Measurements from ENCODE around the gene RPS18.
A peak's percentile ranks its signal among the peaks of the same experiment; 100 is the strongest.
"Not testable (repeated sequence)": the region's sequence is repeated elsewhere in the genome, so short reads cannot be mapped to it uniquely, and the experiment has no call there.

RPS18 gene

GRCh38 chr6:33279257-33279695 is 7.4 kb downstream of the RPS18 start:
- no CpG with 5 or more reads among the region's 13 CpGs for WGBS, 2 donors (ENCODE audit: extremely low coverage in 2 of 2, insufficient read length in 2 of 2, insufficient replicate concordance in 1 of 2)
- no peaks in the 10 kb centered on the region for H3K9me3 ChIP-seq (replicated peaks in 1 of 2; ENCODE audit: control insufficient read depth in 2 of 2, insufficient read depth in 1 of 2, low read depth in 1 of 2, low read length in 2 of 2)
- H3K27me3 ChIP-seq (ENCODE audit: control insufficient read depth in 3 of 3, insufficient read depth in 3 of 3, low read depth in 1 of 3, low read length in 3 of 3): no peaks in the 10 kb centered on the region
- H2AFZ ChIP-seq (ENCODE audit: low read length): no peak overlapping the region
- no peak for DNase-seq (ENCODE audit: low spot score)
- H2BK5ac ChIP-seq (ENCODE audit: low read length): no peak overlapping the region
- H3K4me1 ChIP-seq (ENCODE audit: control insufficient read depth in 2 of 2, insufficient read depth in 1 of 2, low read depth in 1 of 2, low read length in 2 of 2): peaks cover 10 to 15% of the 10 kb centered on the region in 2 donors
- H3K9ac ChIP-seq (ENCODE audit: low read depth, low read length, poor library complexity): peak overlapping the region; percentile 67
- no peak overlapping the region for H2BK120ac ChIP-seq (ENCODE audit: low read depth, low read length)
- H3K27ac ChIP-seq (replicated peaks; ENCODE audit: low read length): no peak overlapping the region
- H3K36me3 ChIP-seq (replicated peaks in 1 of 2; ENCODE audit: control insufficient read depth in 2 of 2, insufficient read depth in 2 of 2, low read length in 2 of 2): peaks cover 45 to 75% of the 10 kb centered on the region in 2 donors
- H3K79me1 ChIP-seq (ENCODE audit: low read depth, low read length): peaks cover 5% of the 10 kb centered on the region
- H3K4ac ChIP-seq (ENCODE audit: low read length): peak overlapping the region; percentile 56
- no peak overlapping the region for H2BK12ac ChIP-seq (ENCODE audit: low read length)
- H3K4me2 ChIP-seq (ENCODE audit: insufficient read depth, low read length, poor library complexity, severe bottlenecking): no peak overlapping the region
- H2BK15ac ChIP-seq (ENCODE audit: low read length): no peak overlapping the region
- no peak overlapping the region for H3K4me3 ChIP-seq (ENCODE audit: low read length in 2 of 2)
- no peak overlapping the region for H3K18ac ChIP-seq (ENCODE audit: low read length)
- no peak overlapping the region for H4K8ac ChIP-seq (ENCODE audit: low read depth, low read length)
- H3K23ac ChIP-seq (ENCODE audit: low read depth, low read length, poor library complexity): no peak overlapping the region
- no peak overlapping the region for H4K91ac ChIP-seq (ENCODE audit: low read depth, low read length, poor library complexity)
- H2AK5ac ChIP-seq (ENCODE audit: low read depth, low read length): no peak overlapping the region
- H3K14ac ChIP-seq (ENCODE audit: low read length): no peak overlapping the region

- no peak overlapping the region for H3K4me2 ChIP-seq (ENCODE audit: insufficient read depth, low read length, poor library complexity, severe bottlenecking)
- no CpG with 5 or more reads among the region's 5 CpGs for WGBS, 2 donors (ENCODE audit: extremely low coverage in 2 of 2, insufficient read length in 2 of 2, insufficient replicate concordance in 1 of 2)
- peaks cover 38 to 75% of the 10 kb centered on the region in 2 donors for H3K36me3 ChIP-seq (replicated peaks in 1 of 2; ENCODE audit: control insufficient read depth in 2 of 2, insufficient read depth in 2 of 2, low read length in 2 of 2)
- H2BK5ac ChIP-seq (ENCODE audit: low read length): no peak overlapping the region
- no peak overlapping the region for H2BK15ac ChIP-seq (ENCODE audit: low read length)
- no peaks in the 10 kb centered on the region for H3K27me3 ChIP-seq (ENCODE audit: control insufficient read depth in 3 of 3, insufficient read depth in 3 of 3, low read depth in 1 of 3, low read length in 3 of 3)
- peaks cover 2% of the 10 kb centered on the region for H3K79me1 ChIP-seq (ENCODE audit: low read depth, low read length)
- H3K4me3 ChIP-seq (ENCODE audit: low read length in 2 of 2): no peak overlapping the region
- no peaks in the 10 kb centered on the region for H3K9me3 ChIP-seq (replicated peaks in 1 of 2; ENCODE audit: control insufficient read depth in 2 of 2, insufficient read depth in 1 of 2, low read depth in 1 of 2, low read length in 2 of 2)
- H2AFZ ChIP-seq (ENCODE audit: low read length): no peak overlapping the region
- no peak overlapping the region for H3K23ac ChIP-seq (ENCODE audit: low read depth, low read length, poor library complexity)
- H2AK5ac ChIP-seq (ENCODE audit: low read depth, low read length): no peak overlapping the region
- H3K14ac ChIP-seq (ENCODE audit: low read length): no peak overlapping the region
- H3K18ac ChIP-seq (ENCODE audit: low read length): no peak overlapping the region
- H4K8ac ChIP-seq (ENCODE audit: low read depth, low read length): no peak overlapping the region
- no peak overlapping the region for H3K9ac ChIP-seq (ENCODE audit: low read depth, low read length, poor library complexity)
- no peak overlapping the region for H2BK120ac ChIP-seq (ENCODE audit: low read depth, low read length)
- no peak for DNase-seq (ENCODE audit: low spot score)
- H3K4me1 ChIP-seq (ENCODE audit: control insufficient read depth in 2 of 2, insufficient read depth in 1 of 2, low read depth in 1 of 2, low read length in 2 of 2): peaks cover 7 to 8% of the 10 kb centered on the region in 2 donors
- no peak overlapping the region for H4K91ac ChIP-seq (ENCODE audit: low read depth, low read length, poor library complexity)
- no peak overlapping the region for H3K4ac ChIP-seq (ENCODE audit: low read length)
- H3K27ac ChIP-seq (replicated peaks; ENCODE audit: low read length): no peak overlapping the region
- H2BK12ac ChIP-seq (ENCODE audit: low read length): no peak overlapping the region
These were observed 8.2 kb downstream of the RPS18 start for GRCh38 chr6:33279971-33280511.

GRCh38 chr6:33280539-33280938 is 8.7 kb downstream of the RPS18 start:
- Histone ChIP-seq H3K79me1 (ENCODE audit: low read depth, low read length) (peaks cover 2% of the 10 kb centered on the region), H3K4ac (ENCODE audit: low read length) (no peak overlapping the region), H3K4me1 (ENCODE audit: control insufficient read depth in 2 of 2, insufficient read depth in 1 of 2, low read depth in 1 of 2, low read length in 2 of 2) (peaks cover 7 to 8% of the 10 kb centered on the region in 2 donors), H3K4me3 (ENCODE audit: low read length in 2 of 2) (no peak overlapping the region), H3K18ac (ENCODE audit: low read length) (no peak overlapping the region), H2BK120ac (ENCODE audit: low read depth, low read length) (no peak overlapping the region), H3K9me3 (replicated peaks in 1 of 2; ENCODE audit: control insufficient read depth in 2 of 2, insufficient read depth in 1 of 2, low read depth in 1 of 2, low read length in 2 of 2) (no peaks in the 10 kb centered on the region), H3K27ac (replicated peaks; ENCODE audit: low read length) (no peak overlapping the region), H4K91ac (ENCODE audit: low read depth, low read length, poor library complexity) (no peak overlapping the region), H3K36me3 (replicated peaks in 1 of 2; ENCODE audit: control insufficient read depth in 2 of 2, insufficient read depth in 2 of 2, low read length in 2 of 2) (peaks cover 33 to 74% of the 10 kb centered on the region in 2 donors), H3K14ac (ENCODE audit: low read length) (no peak overlapping the region), H3K9ac (ENCODE audit: low read depth, low read length, poor library complexity) (no peak overlapping the region), H2BK12ac (ENCODE audit: low read length) (no peak overlapping the region), H2BK15ac (ENCODE audit: low read length) (no peak overlapping the region), H2AFZ (ENCODE audit: low read length) (no peak overlapping the region), H2AK5ac (ENCODE audit: low read depth, low read length) (no peak overlapping the region), H3K4me2 (ENCODE audit: insufficient read depth, low read length, poor library complexity, severe bottlenecking) (no peak overlapping the region), H3K27me3 (ENCODE audit: control insufficient read depth in 3 of 3, insufficient read depth in 3 of 3, low read depth in 1 of 3, low read length in 3 of 3) (no peaks in the 10 kb centered on the region), H4K8ac (ENCODE audit: low read depth, low read length) (no peak overlapping the region), H2BK5ac (ENCODE audit: low read length) (peak overlapping the region; percentile 82), H3K23ac (ENCODE audit: low read depth, low read length, poor library complexity) (peak overlapping the region; percentile 73)
- no peak for DNase-seq (ENCODE audit: low spot score)
- WGBS, 2 donors (ENCODE audit: extremely low coverage in 2 of 2, insufficient read length in 2 of 2, insufficient replicate concordance in 1 of 2): no CpG with 5 or more reads among the region's 6 CpGs

- H3K18ac ChIP-seq (ENCODE audit: low read length); H4K91ac ChIP-seq (ENCODE audit: low read depth, low read length, poor library complexity); H3K4me3 ChIP-seq (ENCODE audit: low read length in 2 of 2); DNase-seq (ENCODE audit: low spot score); H2BK5ac ChIP-seq (ENCODE audit: low read length); H3K27ac ChIP-seq (replicated peaks; ENCODE audit: low read length); H2BK12ac ChIP-seq (ENCODE audit: low read length); H3K9ac ChIP-seq (ENCODE audit: low read depth, low read length, poor library complexity); H3K9me3 ChIP-seq (replicated peaks in 1 of 2; ENCODE audit: control insufficient read depth in 2 of 2, insufficient read depth in 1 of 2, low read depth in 1 of 2, low read length in 2 of 2); H3K23ac ChIP-seq (ENCODE audit: low read depth, low read length, poor library complexity); H3K27me3 ChIP-seq (ENCODE audit: control insufficient read depth in 3 of 3, insufficient read depth in 3 of 3, low read depth in 1 of 3, low read length in 3 of 3); H3K4me2 ChIP-seq (ENCODE audit: insufficient read depth, low read length, poor library complexity, severe bottlenecking); H2AK5ac ChIP-seq (ENCODE audit: low read depth, low read length); H3K4ac ChIP-seq (ENCODE audit: low read length); H4K8ac ChIP-seq (ENCODE audit: low read depth, low read length); H2AFZ ChIP-seq (ENCODE audit: low read length); H2BK120ac ChIP-seq (ENCODE audit: low read depth, low read length); H3K14ac ChIP-seq (ENCODE audit: low read length); H3K4me1 ChIP-seq (ENCODE audit: control insufficient read depth in 2 of 2, insufficient read depth in 1 of 2, low read depth in 1 of 2, low read length in 2 of 2); H3K79me1 ChIP-seq (ENCODE audit: low read depth, low read length); H2BK15ac ChIP-seq (ENCODE audit: low read length): not testable (repeated sequence)
- no CpG with 5 or more reads among the region's 4 CpGs for WGBS, 2 donors (ENCODE audit: extremely low coverage in 2 of 2, insufficient read length in 2 of 2, insufficient replicate concordance in 1 of 2)
- H3K36me3 ChIP-seq (replicated peaks in 1 of 2; ENCODE audit: control insufficient read depth in 2 of 2, insufficient read depth in 2 of 2, low read length in 2 of 2): peaks cover 22 to 60% of the 10 kb centered on the region in 2 donors
These were observed 13.3 kb downstream of the RPS18 start for GRCh38 chr6:33285214-33285613.
